WTC11 (cell line): ENCODE measurements around the gene NOC2L. TPM values are rescaled to one million over a fixed set of nuclear protein-coding genes. Genes with fewer than 3 reads are reported as not detected.

ENCODE experiments used
- ATAC-seq: fragments of 200-7000 bp; cut with Tn5 transposase; 2 replicates; pipeline ENCODE4 v1.10.0; 2021; ENCODE audit warnings: mild to moderate bottlenecking, moderate library complexity
- CTCF ChIA-PET: fragments of 300-600 bp; sonication (Branson Sonifier 250); formaldehyde crosslinking; loops from one replicate; lab custom pipeline; 2021; ENCODE audit warnings: antibody characterized with exemption; lab: Charles Lee
- POLR2A ChIA-PET: fragments of 350-600 bp; sonication (Branson Sonifier 250); formaldehyde crosslinking; loops from one replicate; lab custom pipeline; 2021; ENCODE audit warnings: antibody characterized with exemption; lab: Charles Lee
- DNase-seq: peaks from one replicate; pipeline ENCODE4 v3.0.0; 2021; ENCODE audit warnings: low spot score
- H3K27ac Mint-ChIP-seq: 2 replicates; pipeline ENCODE4 v1.8.0; 2021; ENCODE audit warnings: mixed read lengths
- H3K27me3 Mint-ChIP-seq: 2 replicates; pipeline ENCODE4 v1.8.0; 2021; ENCODE audit warnings: low read depth, mild to moderate bottlenecking, moderate library complexity, mixed read lengths
- H3K36me3 Mint-ChIP-seq: 2 replicates; pipeline ENCODE4 v1.8.0; 2021; ENCODE audit warnings: mixed read lengths
- H3K4me1 Mint-ChIP-seq: 2 replicates; pipeline ENCODE4 v1.8.0; 2022; ENCODE audit warnings: mixed read lengths
- H3K4me3 Mint-ChIP-seq: 2 replicates; pipeline ENCODE4 v1.8.0; 2021; ENCODE audit warnings: mild to moderate bottlenecking, moderate library complexity, mixed read lengths
- H3K9me3 Mint-ChIP-seq: 2 replicates; pipeline ENCODE4 v1.8.0; 2021; ENCODE audit warnings: mixed read lengths
- AR ChIP-seq: fragments of 250-450 bp; sonication (Bioruptor Pico); IDR thresholded peaks from 2 replicates; pipeline ENCODE4 v1.9.0; 2021; ENCODE audit warnings: mild to moderate bottlenecking
- CDX4 ChIP-seq: fragments of 250-450 bp; sonication (Bioruptor Pico); IDR thresholded peaks from 2 replicates; pipeline ENCODE4 v1.9.0; 2021; ENCODE audit warnings: moderate library complexity, mild to moderate bottlenecking, inconsistent platforms, borderline replicate concordance
- CREM ChIP-seq: sonication (generic); formaldehyde crosslinking; IDR thresholded peaks from 2 replicates; pipeline ENCODE4 v1.8.1; 2022; ENCODE audit warnings: mild to moderate bottlenecking, missing genetic modification reagents, moderate library complexity
- E2F1 ChIP-seq: sonication (generic); formaldehyde crosslinking; IDR thresholded peaks from 2 replicates; pipeline ENCODE4 v1.8.0; 2022; ENCODE audit warnings: mild to moderate bottlenecking, missing genetic modification reagents
- E2F4 ChIP-seq: sonication (generic); formaldehyde crosslinking; IDR thresholded peaks from 2 replicates; pipeline ENCODE4 v1.8.1; 2022; ENCODE audit warnings: low read depth, mild to moderate bottlenecking, moderate library complexity, missing genetic modification reagents, borderline replicate concordance
- E2F5 ChIP-seq: sonication (generic); formaldehyde crosslinking; IDR thresholded peaks from 2 replicates; pipeline ENCODE4 v1.8.1; 2022; ENCODE audit warnings: mild to moderate bottlenecking, moderate library complexity, missing genetic modification reagents
- ESRRA ChIP-seq: sonication (generic); formaldehyde crosslinking; IDR thresholded peaks from 2 replicates; pipeline ENCODE4 v1.8.1; 2022; ENCODE audit warnings: mild to moderate bottlenecking, missing genetic modification reagents, borderline replicate concordance
- FOXK1 ChIP-seq: sonication (generic); formaldehyde crosslinking; IDR thresholded peaks from 2 replicates; pipeline ENCODE4 v1.8.0; 2022; ENCODE audit warnings: mild to moderate bottlenecking, moderate library complexity, missing genetic modification reagents
- GRHL2 ChIP-seq: fragments of 250-450 bp; sonication (Bioruptor Pico); IDR thresholded peaks from 2 replicates; pipeline ENCODE4 v1.8.0; 2022; ENCODE audit warnings: mild to moderate bottlenecking, moderate library complexity; ENCODE audit not compliant: insufficient replicate concordance, severe bottlenecking
- HMGA2 ChIP-seq: fragments of 250-450 bp; sonication (Bioruptor Pico); IDR thresholded peaks from 2 replicates; pipeline ENCODE4 v1.4.0; 2021; ENCODE audit warnings: mild to moderate bottlenecking, moderate library complexity
- IRF1 ChIP-seq: sonication (generic); formaldehyde crosslinking; IDR thresholded peaks from 2 replicates; pipeline ENCODE4 v1.8.0; 2023; ENCODE audit warnings: missing genetic modification reagents
- MXD4 ChIP-seq: fragments of 250-450 bp; sonication (Bioruptor Pico); IDR thresholded peaks from 2 replicates; pipeline ENCODE4 v1.8.0; 2021; ENCODE audit warnings: mild to moderate bottlenecking, moderate library complexity, borderline replicate concordance
- MYBL2 ChIP-seq: sonication (generic); formaldehyde crosslinking; IDR thresholded peaks from 2 replicates; pipeline ENCODE4 v1.8.1; 2023; ENCODE audit warnings: mild to moderate bottlenecking, moderate library complexity, missing genetic modification reagents
- TCF7 ChIP-seq: sonication (generic); formaldehyde crosslinking; IDR thresholded peaks from 2 replicates; pipeline ENCODE4 v1.8.0; 2022; ENCODE audit warnings: mild to moderate bottlenecking, low read depth, missing genetic modification reagents, moderate library complexity
- TEAD1 ChIP-seq: sonication (generic); formaldehyde crosslinking; IDR thresholded peaks from 2 replicates; pipeline ENCODE4 v1.8.0; 2022; ENCODE audit warnings: mild to moderate bottlenecking, missing genetic modification reagents
- USF2 ChIP-seq: sonication (generic); formaldehyde crosslinking; IDR thresholded peaks from 2 replicates; pipeline ENCODE4 v1.8.1; 2023; ENCODE audit warnings: mild to moderate bottlenecking, missing genetic modification reagents, moderate library complexity
- ZBTB21 ChIP-seq: sonication (generic); formaldehyde crosslinking; IDR thresholded peaks from 2 replicates; pipeline ENCODE4 v1.8.1; 2023; ENCODE audit warnings: mild to moderate bottlenecking, missing genetic modification reagents, borderline replicate concordance
- ZNF671 ChIP-seq: fragments of 250-450 bp; sonication (Bioruptor Pico); IDR thresholded peaks from 2 replicates; pipeline ENCODE4 v1.8.0; 2021; ENCODE audit warnings: mild to moderate bottlenecking
- total RNA-seq: library from RNA; stranded (reverse); gene quantifications from 3 replicates; pipeline ENCODE4 v1.2.3, GENCODE V29; 2021

Gene NOC2L
- total RNA-seq, 1 experiment from 2014 or later: 182 TPM

- no peaks in the 10 kb centered on the region for H3K4me1 Mint-ChIP-seq
- CTCF ChIA-PET: interaction anchor here (0.7 to 6.3 kb wide), 19 partner anchors 9 to 307 kb away, joined by 3 to 77 read pairs (median 6); partner anchors contain the start of genes HES4, PLEKHN1 and UBE2J2
- peaks cover 71% of the 10 kb centered on the region for H3K27me3 Mint-ChIP-seq
Measured at GRCh38 chr1:985126-985525, 26.1 kb upstream of the NOC2L start.

More at GRCh38 chr1:985126-985525, 26.1 kb upstream of the NOC2L start:
- no peak overlapping the region for H3K27ac Mint-ChIP-seq
- POLR2A ChIA-PET: interaction anchor here (1.2 kb wide), 1 partner anchor 56 kb away, joined by 5 read pairs; no protein-coding TSS in a partner anchor
- H3K4me3 Mint-ChIP-seq: no peak overlapping the region
- no peaks in the 10 kb centered on the region for H3K36me3 Mint-ChIP-seq
- ATAC-seq (no peak), DNase-seq (no peak)
- TF ChIP-seq FOXK1 (no peak), USF2 (CRISPR knock-in tag) (no peak), AR (no peak), ESRRA (CRISPR knock-in tag) (no peak), IRF1 (CRISPR knock-in tag) (no peak), CDX4 (no peak), TCF7 (CRISPR knock-in tag) (no peak), ZNF671 (CRISPR knock-in tag) (no peak), E2F1 (no peak), GRHL2 (CRISPR knock-in tag) (no peak), TEAD1 (CRISPR knock-in tag) (no peak), HMGA2 (CRISPR knock-in tag) (no peak), MXD4 (CRISPR knock-in tag) (no peak), MYBL2 (CRISPR knock-in tag) (no peak), ZBTB21 (no peak), E2F4 (CRISPR knock-in tag) (no peak), CREM (CRISPR knock-in tag) (no peak), E2F5 (CRISPR knock-in tag) (no peak)
- peaks cover 12% of the 10 kb centered on the region for H3K9me3 Mint-ChIP-seq
